Activated naive CD8-positive, alpha-beta T cell (primary cell): ENCODE results near the gene IL17B.

Experiments used
- H3K27ac Mint-ChIP-seq: one replicate; pipeline ENCODE4 v1.8.0; 2021; ENCODE audit warnings: mixed read lengths
- H3K27me3 Mint-ChIP-seq: one replicate; pipeline ENCODE4 v1.8.0; 2021; ENCODE audit warnings: mixed read lengths
- H3K36me3 Mint-ChIP-seq: one replicate; pipeline ENCODE4 v1.8.0; 2021; ENCODE audit warnings: mixed read lengths
- H3K4me1 Mint-ChIP-seq: one replicate; pipeline ENCODE4 v1.8.0; 2021; ENCODE audit warnings: low read depth, mixed read lengths
- H3K4me3 Mint-ChIP-seq: one replicate; pipeline ENCODE4 v1.8.0; 2021; ENCODE audit warnings: mild to moderate bottlenecking, mixed read lengths
- H3K9me3 Mint-ChIP-seq: one replicate; pipeline ENCODE4 v1.8.0; 2021; ENCODE audit warnings: low read depth, mixed read lengths

The IL17B gene

DNA sequence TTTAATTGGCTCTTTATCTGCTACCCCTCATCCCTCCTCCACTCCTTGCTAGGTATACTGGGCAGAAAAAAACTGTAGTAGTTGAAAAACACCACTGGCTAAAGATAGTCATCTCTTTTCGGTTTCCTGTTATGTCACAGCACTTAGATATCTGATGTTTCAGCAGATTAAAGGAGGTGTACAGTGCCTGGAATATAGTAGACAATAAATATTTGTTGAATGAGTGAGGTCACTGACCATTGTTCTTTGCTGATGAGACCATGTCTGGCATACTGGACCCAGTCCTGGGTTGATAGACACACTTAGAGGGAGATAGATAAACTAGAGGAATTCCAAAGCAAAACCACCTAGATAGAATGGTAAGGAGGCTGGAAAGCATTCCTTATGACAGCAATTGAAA is 30.6 kb downstream of the IL17B start:
- Mint-ChIP-seq H3K4me3 (peak overlapping the region; percentile 99), H3K4me1 (peaks cover 79% of the 10 kb centered on the region), H3K27ac (peak overlapping the region; percentile 94), H3K27me3 (no peaks in the 10 kb centered on the region), H3K36me3 (peaks cover 29% of the 10 kb centered on the region), H3K9me3 (no peaks in the 10 kb centered on the region)

DNA sequence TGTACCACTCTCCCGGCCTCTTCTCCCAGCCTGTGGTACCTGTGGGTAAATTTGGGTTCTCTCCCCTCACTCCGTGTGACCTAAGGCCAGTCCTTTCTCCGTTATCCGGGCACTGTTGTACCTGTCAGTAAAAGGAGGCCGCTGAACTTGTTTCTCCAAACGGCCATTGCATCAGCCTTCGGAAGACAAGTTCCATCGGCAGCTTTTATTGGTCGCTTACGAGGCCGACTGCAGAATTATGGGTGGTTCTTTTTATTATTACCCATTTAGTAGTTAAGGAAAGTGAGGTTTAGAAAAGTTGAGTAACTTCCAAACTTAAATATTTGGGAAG is 33.2 kb downstream of the IL17B start:
- Mint-ChIP-seq H3K4me1 (peaks cover 64% of the 10 kb centered on the region), H3K36me3 (peaks cover 23% of the 10 kb centered on the region), H3K27me3 (no peaks in the 10 kb centered on the region), H3K4me3 (peak overlapping the region; percentile 99), H3K27ac (peak overlapping the region; percentile 99), H3K9me3 (no peaks in the 10 kb centered on the region)

DNA sequence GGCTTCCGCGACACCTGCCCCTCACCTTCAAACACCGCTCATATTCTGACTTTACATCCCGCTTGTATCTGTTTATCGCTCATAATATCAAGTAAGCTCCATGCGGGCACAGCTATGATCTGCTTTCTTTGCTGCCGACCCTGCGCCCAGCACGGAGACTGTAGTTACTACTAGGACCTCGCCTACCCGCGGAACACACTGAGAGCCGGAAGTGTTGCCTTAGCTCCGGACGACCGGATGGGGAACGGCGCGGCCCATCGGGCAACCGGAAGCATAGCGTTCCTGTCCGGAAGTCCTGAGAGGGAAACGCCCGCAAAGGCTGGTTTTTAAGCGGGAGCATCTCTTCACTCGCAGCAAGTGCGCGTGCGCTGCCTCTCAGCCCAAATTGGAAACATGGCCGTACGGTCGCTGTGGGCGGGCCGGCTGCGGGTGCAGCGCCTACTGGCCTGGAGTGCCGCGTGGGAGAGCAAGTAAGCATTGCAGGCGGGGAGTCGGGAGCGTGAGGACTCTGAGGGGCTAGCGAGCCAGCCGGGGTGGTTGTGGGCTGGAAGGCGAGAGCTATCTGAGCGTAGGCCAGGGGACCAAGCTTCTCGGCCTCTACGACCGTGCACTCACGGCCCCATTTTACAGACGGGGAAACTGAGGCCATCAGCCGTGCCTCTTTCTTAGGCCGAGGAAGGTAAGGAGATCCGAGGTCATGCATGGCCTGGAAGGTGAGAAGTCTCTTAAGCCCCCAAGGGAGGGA is 33.8 kb downstream of the IL17B start, which contains the start of gene GRPEL2:
Gene GRPEL2, plus strand, starts transcription at position 353 of the 745 bp plus-strand sequence. Its CDS starts 41 bp downstream, at position 394.
- H3K27me3 Mint-ChIP-seq: no peaks in the 10 kb centered on the region
- H3K4me3 Mint-ChIP-seq: peak within 1 kb of the TSS; percentile 99
- peaks cover 59% of the 10 kb centered on the region for H3K4me1 Mint-ChIP-seq
- peaks cover 18% of the 10 kb centered on the region for H3K36me3 Mint-ChIP-seq
- H3K27ac Mint-ChIP-seq: peak within 1 kb of the TSS; percentile 99
- no peaks in the 10 kb centered on the region for H3K9me3 Mint-ChIP-seq

DNA sequence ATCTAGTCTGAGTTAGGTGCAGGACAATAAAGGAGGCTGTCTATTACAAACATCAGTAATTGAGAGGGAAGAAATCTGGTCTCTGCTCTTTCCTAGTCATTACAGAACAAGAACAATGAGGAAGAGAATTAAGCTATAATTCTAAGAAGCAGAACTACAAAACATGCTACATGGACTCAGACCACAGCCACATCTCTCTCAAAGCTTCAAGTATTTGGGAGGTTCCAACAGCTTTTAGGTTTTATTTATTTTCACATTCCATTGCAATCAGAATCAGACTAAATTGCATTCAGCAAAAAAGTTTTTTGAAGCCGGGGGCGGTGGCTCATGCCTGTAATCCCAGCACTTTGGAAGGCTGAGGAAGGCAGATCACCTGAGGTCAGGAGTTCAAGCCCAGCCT is 34.9 kb downstream of the IL17B start:
- Mint-ChIP-seq H3K27ac (peak overlapping the region; percentile 59), H3K27me3 (no peaks in the 10 kb centered on the region)

DNA sequence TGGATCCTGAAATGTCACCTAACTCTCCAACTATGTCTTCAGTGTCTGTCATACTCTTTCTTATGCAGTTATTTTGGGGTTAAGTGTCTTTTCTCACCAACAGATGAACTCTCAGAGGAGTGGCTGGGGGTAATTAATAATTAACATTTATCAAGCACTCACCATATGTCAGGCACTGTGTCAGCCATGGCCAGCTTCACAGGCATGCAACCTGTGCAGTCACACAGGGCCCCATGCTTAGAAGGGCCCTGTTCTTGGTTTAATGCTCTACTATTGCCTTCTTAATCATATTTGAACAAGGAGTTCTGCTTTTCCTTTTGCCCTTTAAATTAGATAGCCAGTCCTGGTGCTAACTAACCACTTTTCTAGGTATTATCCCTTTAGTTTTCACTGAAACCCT is 37.2 kb downstream of the IL17B start:
- no peak overlapping the region for H3K27ac Mint-ChIP-seq
- peaks cover 24% of the 10 kb centered on the region for H3K4me1 Mint-ChIP-seq
- H3K9me3 Mint-ChIP-seq: no peaks in the 10 kb centered on the region

More for the DNA sequence above, 34.9 kb downstream of the IL17B start:
- H3K36me3 Mint-ChIP-seq: peaks cover 11% of the 10 kb centered on the region
- peaks cover 47% of the 10 kb centered on the region for H3K4me1 Mint-ChIP-seq
- no peaks in the 10 kb centered on the region for H3K9me3 Mint-ChIP-seq
- H3K4me3 Mint-ChIP-seq: peak overlapping the region; percentile 99

DNA sequence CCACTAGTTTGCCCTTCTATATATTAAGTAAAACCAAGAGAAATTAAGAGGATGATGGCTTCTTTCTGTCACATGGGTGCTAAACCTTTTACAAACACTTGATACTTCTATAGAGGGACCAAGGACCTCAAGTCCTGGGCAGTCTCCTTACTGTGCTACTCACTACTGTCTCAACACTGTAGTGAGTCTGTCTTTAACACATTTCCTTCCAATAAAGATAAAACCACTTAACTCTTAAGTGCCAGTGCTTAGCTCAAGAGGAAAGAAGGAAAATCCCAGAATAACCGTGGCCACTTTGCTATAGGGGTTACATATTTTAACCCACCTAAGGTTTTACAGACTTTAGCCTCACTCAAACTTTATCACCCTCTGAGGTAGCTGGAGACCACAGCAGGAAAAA is 38.2 kb downstream of the IL17B start:
- no peaks in the 10 kb centered on the region for H3K36me3 Mint-ChIP-seq
- H3K27me3 Mint-ChIP-seq: no peaks in the 10 kb centered on the region
- no peaks in the 10 kb centered on the region for H3K9me3 Mint-ChIP-seq
- no peak overlapping the region for H3K27ac Mint-ChIP-seq
- peaks cover 17% of the 10 kb centered on the region for H3K4me1 Mint-ChIP-seq
- H3K4me3 Mint-ChIP-seq: no peak overlapping the region

More for the DNA sequence above, 37.2 kb downstream of the IL17B start:
- Mint-ChIP-seq H3K27me3 (no peaks in the 10 kb centered on the region), H3K4me3 (no peak overlapping the region), H3K36me3 (no peaks in the 10 kb centered on the region)

DNA sequence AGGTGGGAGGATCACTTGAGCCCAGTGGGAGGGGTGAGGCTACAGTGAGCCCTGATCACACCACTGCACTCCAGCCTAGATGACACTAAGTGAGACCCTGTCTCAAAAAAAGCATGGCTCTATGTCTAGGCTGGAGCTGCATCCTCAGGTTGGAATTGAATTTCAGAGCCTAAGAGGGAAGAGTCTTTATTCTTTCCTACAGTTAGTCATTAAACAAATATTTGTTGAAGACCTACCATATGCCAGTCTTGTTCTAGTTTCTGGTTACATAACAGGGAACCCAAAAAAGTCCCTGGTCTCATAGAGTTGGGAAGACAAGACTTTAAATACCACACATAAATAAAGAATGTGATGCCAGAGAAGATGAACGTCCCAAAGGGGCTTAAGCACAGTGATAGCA is 40.7 kb downstream of the IL17B start:
- Mint-ChIP-seq H3K27ac (no peak overlapping the region), H3K9me3 (no peaks in the 10 kb centered on the region), H3K36me3 (no peaks in the 10 kb centered on the region), H3K27me3 (no peaks in the 10 kb centered on the region), H3K4me1 (peaks cover under 1% of the 10 kb centered on the region), H3K4me3 (no peak overlapping the region)

DNA sequence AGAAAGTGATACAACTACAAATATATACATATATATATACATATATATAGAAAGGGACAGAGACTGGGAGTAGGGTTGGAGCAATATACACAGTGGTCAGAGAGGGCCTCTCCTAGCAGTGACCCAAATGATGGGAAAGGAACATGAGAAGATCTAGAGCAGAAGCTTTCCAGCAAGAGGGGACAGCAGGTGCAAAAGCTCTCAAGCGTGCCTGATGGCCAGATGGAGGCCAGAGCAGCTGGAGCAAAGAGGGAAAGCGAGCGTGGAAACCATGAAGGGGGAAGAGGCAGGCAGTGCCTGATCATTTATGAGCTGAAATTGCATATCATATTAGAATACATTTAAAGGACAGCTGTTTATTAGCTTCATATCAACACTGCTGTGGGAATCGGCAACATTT is 41.4 kb downstream of the IL17B start:
- H3K9me3 Mint-ChIP-seq: no peaks in the 10 kb centered on the region
- no peak overlapping the region for H3K27ac Mint-ChIP-seq
- no peaks in the 10 kb centered on the region for H3K36me3 Mint-ChIP-seq
- no peak overlapping the region for H3K4me3 Mint-ChIP-seq
- no peaks in the 10 kb centered on the region for H3K27me3 Mint-ChIP-seq
- H3K4me1 Mint-ChIP-seq: no peaks in the 10 kb centered on the region

DNA sequence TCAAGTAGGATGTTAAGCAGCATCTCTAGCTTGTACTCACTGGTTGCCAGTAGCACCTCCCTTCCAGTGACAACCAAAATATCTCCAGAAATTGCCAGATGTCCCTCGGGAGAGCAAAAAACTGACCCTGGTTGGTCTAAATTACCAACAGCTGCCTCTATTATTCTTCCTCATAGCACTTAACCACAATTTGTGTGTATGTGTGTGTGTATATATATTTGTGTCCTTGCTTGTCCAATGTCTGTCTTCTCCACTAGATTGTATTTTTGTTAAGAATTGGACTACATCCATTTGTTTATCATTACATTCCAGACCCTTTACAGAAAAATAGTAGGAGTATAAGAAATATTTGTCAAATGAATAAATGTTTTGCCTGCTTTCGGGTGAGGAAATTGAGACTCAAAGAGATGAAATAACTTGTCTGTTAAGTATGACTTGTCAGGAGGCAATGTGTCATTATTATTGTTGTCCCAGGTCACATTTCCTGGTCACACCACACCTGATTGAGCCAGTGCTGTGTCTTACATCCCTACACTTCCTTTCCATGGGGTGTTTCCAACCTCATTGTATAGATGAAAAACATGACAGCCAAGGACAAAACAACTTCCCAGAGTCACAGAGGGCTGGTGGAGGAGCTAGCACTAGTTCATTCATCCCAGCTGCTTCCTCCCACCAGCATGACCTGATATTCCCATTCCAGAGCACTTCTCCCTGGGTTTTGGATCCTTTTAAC is 45.2 kb downstream of the IL17B start:
- Mint-ChIP-seq H3K4me1 (no peaks in the 10 kb centered on the region), H3K27me3 (no peaks in the 10 kb centered on the region), H3K4me3 (no peak overlapping the region), H3K36me3 (no peaks in the 10 kb centered on the region), H3K27ac (no peak overlapping the region), H3K9me3 (no peaks in the 10 kb centered on the region)

DNA sequence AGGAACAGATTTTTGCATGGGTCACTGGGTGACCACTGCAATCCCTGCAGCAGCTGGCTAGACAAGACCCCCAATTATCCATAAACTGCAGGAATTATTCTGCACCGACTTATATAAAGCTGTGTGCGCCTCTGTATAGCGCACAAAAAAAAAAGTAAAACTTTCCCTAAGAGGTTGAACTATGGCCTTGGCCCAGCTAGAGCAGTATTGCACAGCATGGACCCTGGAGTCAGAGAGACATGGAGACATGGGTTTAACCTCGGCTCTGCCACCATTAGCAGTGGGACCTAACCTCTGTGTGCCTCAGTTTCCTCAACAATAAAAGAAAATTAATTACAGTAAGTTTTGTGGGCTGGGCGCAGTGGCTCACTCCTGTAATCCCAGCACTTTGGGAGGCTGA is 50.9 kb downstream of the IL17B start:
- no peak overlapping the region for H3K4me3 Mint-ChIP-seq
- H3K27ac Mint-ChIP-seq: no peak overlapping the region
- H3K27me3 Mint-ChIP-seq: no peaks in the 10 kb centered on the region
- no peaks in the 10 kb centered on the region for H3K4me1 Mint-ChIP-seq
- no peaks in the 10 kb centered on the region for H3K9me3 Mint-ChIP-seq
- H3K36me3 Mint-ChIP-seq: peaks cover 2% of the 10 kb centered on the region

DNA sequence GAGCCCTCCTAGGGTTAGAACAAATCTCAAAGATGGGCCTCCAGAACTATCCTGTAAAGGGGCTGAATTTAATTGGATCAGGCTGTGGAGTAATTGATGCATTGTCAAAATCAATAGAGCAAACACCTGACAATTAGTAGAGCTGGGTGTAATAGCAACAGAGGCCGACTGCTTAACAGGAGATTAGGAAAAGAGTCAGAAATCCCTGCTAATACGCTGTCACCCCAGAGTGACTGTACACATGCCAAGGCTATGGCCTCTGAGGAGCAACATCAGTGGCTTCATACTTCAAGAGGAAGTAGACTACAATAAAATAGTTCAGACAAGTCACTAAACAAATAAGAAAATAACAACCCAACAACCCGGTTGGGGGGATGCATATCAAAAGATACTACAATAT is 52.5 kb downstream of the IL17B start:
- Mint-ChIP-seq H3K27ac (no peak overlapping the region), H3K4me1 (no peaks in the 10 kb centered on the region), H3K36me3 (peaks cover 2% of the 10 kb centered on the region), H3K9me3 (no peaks in the 10 kb centered on the region), H3K4me3 (no peak overlapping the region), H3K27me3 (no peaks in the 10 kb centered on the region)

DNA sequence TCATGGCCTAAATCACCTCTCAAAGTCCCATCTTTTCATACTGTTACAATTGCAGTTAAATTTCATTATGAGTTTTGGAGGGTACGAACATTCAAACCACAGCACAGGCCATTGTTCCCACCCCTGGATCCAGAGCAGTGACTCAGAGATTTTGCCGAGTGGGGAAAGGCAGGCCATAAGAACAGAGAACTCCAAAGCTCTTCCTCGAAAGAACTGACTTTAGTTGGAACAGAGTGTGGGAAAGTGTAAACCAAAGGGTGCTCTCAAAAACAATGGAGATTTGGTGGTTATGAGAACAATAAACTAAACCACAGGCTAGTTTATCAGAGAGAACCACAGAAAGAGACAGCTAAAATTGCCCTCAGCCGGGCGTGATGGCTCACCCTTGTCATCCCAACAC is 53.2 kb downstream of the IL17B start:
- Mint-ChIP-seq H3K4me3 (no peak overlapping the region), H3K4me1 (no peaks in the 10 kb centered on the region), H3K36me3 (peaks cover 2% of the 10 kb centered on the region), H3K27ac (no peak overlapping the region), H3K9me3 (no peaks in the 10 kb centered on the region), H3K27me3 (no peaks in the 10 kb centered on the region)

DNA sequence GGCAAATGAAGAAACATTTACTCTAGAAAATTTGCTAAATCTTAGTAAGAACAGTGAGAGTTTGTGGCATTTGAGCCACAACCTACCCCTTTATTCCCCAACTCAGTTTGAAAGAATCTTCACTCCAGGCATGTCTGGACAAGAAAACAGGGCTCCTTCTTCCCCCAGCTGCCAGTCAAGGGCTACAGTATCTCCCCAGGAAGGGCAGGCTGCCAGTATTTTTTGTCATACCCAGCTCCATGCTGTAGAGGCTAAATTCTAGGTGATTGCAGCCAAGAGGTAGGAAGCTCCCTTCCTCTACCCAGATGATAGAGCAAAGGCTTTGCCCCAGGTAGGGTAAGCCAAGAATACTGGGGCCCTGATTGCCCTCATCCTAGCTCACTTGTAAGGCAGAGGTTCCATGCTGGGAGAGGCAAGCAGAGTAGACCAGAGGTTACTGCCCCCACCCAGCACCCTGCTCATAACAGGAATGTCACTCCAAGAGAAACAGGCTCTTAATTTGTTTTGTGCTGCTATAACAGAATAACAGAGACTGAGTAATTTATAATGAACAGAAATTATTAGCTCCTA is 53.8 kb downstream of the IL17B start:
- Mint-ChIP-seq H3K27ac (no peak overlapping the region), H3K4me1 (no peaks in the 10 kb centered on the region), H3K27me3 (no peaks in the 10 kb centered on the region), H3K4me3 (no peak overlapping the region), H3K36me3 (peaks cover 2% of the 10 kb centered on the region), H3K9me3 (no peaks in the 10 kb centered on the region)

DNA sequence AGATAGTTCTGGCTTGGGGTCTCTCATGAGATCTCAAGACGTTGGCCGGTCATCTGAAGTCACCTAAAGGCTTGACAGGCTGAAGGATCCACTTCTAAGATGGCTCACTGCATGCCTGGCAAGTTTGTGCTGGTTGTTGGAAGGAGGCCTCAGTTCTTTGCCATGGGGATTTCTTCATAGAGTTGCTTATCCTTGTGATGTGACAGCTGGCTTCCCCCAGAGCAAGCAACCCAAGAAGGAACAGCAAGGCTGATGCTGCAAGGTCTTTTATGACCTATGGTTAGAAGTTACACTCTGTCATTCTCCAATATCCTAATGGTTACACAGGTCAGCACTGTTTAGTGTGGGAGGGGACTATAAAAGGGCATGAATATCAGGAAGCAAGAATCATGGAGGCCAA is 54.5 kb downstream of the IL17B start:
- H3K9me3 Mint-ChIP-seq: no peaks in the 10 kb centered on the region
- no peaks in the 10 kb centered on the region for H3K27me3 Mint-ChIP-seq
- H3K4me1 Mint-ChIP-seq: no peaks in the 10 kb centered on the region
- H3K27ac Mint-ChIP-seq: no peak overlapping the region
- peaks cover 2% of the 10 kb centered on the region for H3K36me3 Mint-ChIP-seq
- H3K4me3 Mint-ChIP-seq: no peak overlapping the region
